A549 (cell line): ENCODE results near the gene CIPC. TPM values are rescaled to one million over a fixed set of nuclear protein-coding genes. Genes with fewer than 3 reads are reported as not detected.

ENCODE experiments used
- ATAC-seq, 2 experiments: fragments of 200-7000 bp in 1 of 2; fragments of >200 bp in 1 of 2; cut with Nextera tagmentation in 1 of 2; cut with Tn5 transposase in 1 of 2; 3 replicates each; pipeline versions ENCODE4 v1.8.0 to v1.9.1; 2018 to 2020; ENCODE audit warnings: mild to moderate bottlenecking in 1 of 2, moderate library complexity in 1 of 2
- CTCF ChIA-PET: fragments of 300-600 bp; sonication (Branson Sonifier 250); formaldehyde crosslinking; extraction: SDS; loops from one replicate; lab custom pipeline; 2021; ENCODE audit warnings: antibody characterized with exemption, inconsistent platforms; lab: Yijun Ruan, JAX
- POLR2A ChIA-PET: fragments of 350-600 bp; formaldehyde crosslinking; extraction: SDS; loops from one replicate; lab custom pipeline; 2021; ENCODE audit warnings: antibody characterized with exemption, inconsistent platforms; lab: Yijun Ruan, JAX
- DNase-seq, 2 experiments: peaks; one replicate each; pipeline versions ENCODE4 v3.0.0 to v3.0.0-alpha.2; 2011 to 2016; ENCODE audit warnings: low read depth in 1 of 2, low spot score in 1 of 2
- FAIRE-seq: peaks from 2 replicates; lab custom pipeline; 2011; peaks lifted over from hg19 to GRCh38; lab: Jason Lieb, UNC
- H3K27ac ChIP-seq, 2 experiments: fragments of >200 bp; sonication (Bioruptor Twin); formaldehyde crosslinking; 3 replicates each; pipeline ENCODE4 v1.5.1; 2016 to 2017
- H3K4me1 ChIP-seq: fragments of >200 bp; sonication (Bioruptor Twin); formaldehyde crosslinking; 3 replicates; pipeline ENCODE4 v1.6.1; 2016
- H3K4me2 ChIP-seq: fragments of >200 bp; sonication (Bioruptor Twin); formaldehyde crosslinking; 3 replicates; pipeline ENCODE4 v1.6.1; 2016
- H3K4me3 ChIP-seq: fragments of >200 bp; sonication (Bioruptor Twin); formaldehyde crosslinking; 3 replicates; pipeline ENCODE4 v1.5.1; 2016
- H3K9me3 ChIP-seq: fragments of >200 bp; sonication (Bioruptor Twin); formaldehyde crosslinking; 3 replicates; pipeline ENCODE4 v1.6.1; 2016
- EHF ChIP-seq: fragments of 250-450 bp; sonication (Bioruptor Pico); IDR thresholded peaks from 2 replicates; pipeline ENCODE4 v1.5.0; 2020; ENCODE audit warnings: mild to moderate bottlenecking
- EP300 ChIP-seq, 2 experiments: fragments of >200 bp; sonication (Bioruptor Twin); formaldehyde crosslinking; IDR thresholded peaks; 2 replicates in 1 of 2; 3 replicates in 1 of 2; pipeline ENCODE4 v1.6.1; 2016 to 2017
- FOXS1 ChIP-seq: fragments of 250-450 bp; sonication (Bioruptor Pico); IDR thresholded peaks from 2 replicates; pipeline ENCODE4 v1.5.0; 2020; ENCODE audit warnings: mild to moderate bottlenecking, moderate library complexity
- GATA3 ChIP-seq: IDR thresholded peaks from 2 replicates; pipeline ENCODE4 v1.6.1; 2012; ENCODE audit warnings: borderline replicate concordance
- HEYL ChIP-seq: fragments of 250-450 bp; sonication (Bioruptor Pico); IDR thresholded peaks from 2 replicates; pipeline ENCODE4 v1.8.0; 2021; ENCODE audit warnings: mild to moderate bottlenecking, moderate library complexity
- HOXA7 ChIP-seq: fragments of 250-450 bp; sonication (Bioruptor Pico); IDR thresholded peaks from 2 replicates; pipeline ENCODE4 v1.5.0; 2020; ENCODE audit warnings: mild to moderate bottlenecking, moderate library complexity
- HOXB5 ChIP-seq: fragments of 250-450 bp; sonication (Bioruptor Pico); IDR thresholded peaks from 2 replicates; pipeline ENCODE4 v1.5.0; 2020; ENCODE audit warnings: mild to moderate bottlenecking, moderate library complexity
- JUNB ChIP-seq: fragments of >200 bp; sonication (Bioruptor Twin); formaldehyde crosslinking; IDR thresholded peaks from 2 replicates; pipeline ENCODE4 v1.6.1; 2016
- KDM5A ChIP-seq: fragments of 200-600 bp; sonication (generic); IDR thresholded peaks from 2 replicates; pipeline ENCODE4 v1.6.1; 2016; ENCODE audit warnings: antibody characterized with exemption, mild to moderate bottlenecking
- MAZ ChIP-seq: fragments of 150-350 bp; IDR thresholded peaks from 2 replicates; pipeline ENCODE4 v1.6.1; 2014; ENCODE audit warnings: antibody characterized with exemption, low read depth, low read length, borderline replicate concordance
- MYC ChIP-seq: IDR thresholded peaks from 2 replicates; pipeline ENCODE4 v1.6.1; 2012; ENCODE audit warnings: mild to moderate bottlenecking, inconsistent platforms, low read length, improper control_type of control experiment, borderline replicate concordance
- POLR2A ChIP-seq: IDR thresholded peaks from 2 replicates; pipeline ENCODE4 v1.6.1; 2012; ENCODE audit warnings: mild to moderate bottlenecking, low read length
- RAD21 ChIP-seq, 2 experiments: fragments of >200 bp in 1 of 2; sonication (Bioruptor Twin) in 1 of 2; formaldehyde crosslinking in 1 of 2; IDR thresholded peaks in 1 of 2; conservative IDR thresholded peaks in 1 of 2; 2 replicates in 1 of 2; 3 replicates in 1 of 2; pipeline ENCODE4 v1.6.1; 2012 to 2018; ENCODE audit warnings: inconsistent platforms in 1 of 2
- RARB ChIP-seq: fragments of 250-450 bp; sonication (Bioruptor Pico); IDR thresholded peaks from 2 replicates; pipeline ENCODE4 v1.8.0; 2021; ENCODE audit warnings: mild to moderate bottlenecking, moderate library complexity
- SMC3 ChIP-seq: fragments of >200 bp; sonication (Bioruptor Twin); formaldehyde crosslinking; IDR thresholded peaks from 3 replicates; pipeline ENCODE4 v1.6.1; 2018; ENCODE audit warnings: inconsistent platforms
- TFCP2L1 ChIP-seq: fragments of 250-450 bp; sonication (Bioruptor Pico); IDR thresholded peaks from 2 replicates; pipeline ENCODE4 v1.5.0; 2021; ENCODE audit warnings: mild to moderate bottlenecking
- ZC3H11A ChIP-seq: fragments of 450-650 bp; IDR thresholded peaks from 2 replicates; pipeline ENCODE4 v1.6.1; 2014; ENCODE audit warnings: antibody characterized with exemption, mild to moderate bottlenecking
- WGBS: methylation state at CpG from one replicate; pipeline ENCODE4 v1.1.6; 2017; ENCODE audit errors: missing lambda C conversion rate; 5-methylcytosine and 5-hydroxymethylcytosine counted together
- polyA plus RNA-seq, 4 experiments: library from polyadenylated mRNA; depleted of rRNA in 3 of 4; stranded (reverse); fragments of >200 nt; fragmentation: RNase III in 1 of 4; extraction: RNeasy Plus Mini Kit Qiagen cat#74134 plus additional on column Dnase treatment in 1 of 4; gene quantifications; 2 replicates in 3 of 4; 3 replicates in 1 of 4; pipeline ENCODE4 v1.2.3, GENCODE V29; 2011 to 2017
- TF ChIP-seq, protein P1 (sequence below): IDR thresholded peaks from 2 replicates; pipeline ENCODE4 v1.6.1; 2012
- TF ChIP-seq, protein P2 (sequence below): fragments of 200-600 bp; sonication (generic); IDR thresholded peaks from 2 replicates; pipeline ENCODE4 v1.6.1; 2016; ENCODE audit warnings: antibody characterized with exemption, mild to moderate bottlenecking, moderate library complexity
- TF ChIP-seq, protein P3 (sequence below): IDR thresholded peaks from 2 replicates; pipeline ENCODE4 v1.6.1; 2012; ENCODE audit warnings: low read depth, borderline replicate concordance
- TF ChIP-seq, protein P4 (sequence below): fragments of 150-350 bp; IDR thresholded peaks from 2 replicates; pipeline ENCODE4 v1.6.1; 2014; ENCODE audit warnings: low read depth, mild to moderate bottlenecking, low read length
- TF ChIP-seq, protein P5 (sequence below): fragments of >200 bp; sonication (Bioruptor Twin); formaldehyde crosslinking; IDR thresholded peaks from 3 replicates; pipeline ENCODE4 v1.5.1; 2016
- TF ChIP-seq, protein P6 (sequence below): fragments of 450-650 bp; IDR thresholded peaks from 2 replicates; pipeline ENCODE4 v1.6.1; 2014; ENCODE audit warnings: antibody characterized with exemption

Gene CIPC
- polyA plus RNA-seq, 2 of the 4 experiments (the other 2 are of a cell fraction), result 8.9 to 13.9 TPM

DNA sequence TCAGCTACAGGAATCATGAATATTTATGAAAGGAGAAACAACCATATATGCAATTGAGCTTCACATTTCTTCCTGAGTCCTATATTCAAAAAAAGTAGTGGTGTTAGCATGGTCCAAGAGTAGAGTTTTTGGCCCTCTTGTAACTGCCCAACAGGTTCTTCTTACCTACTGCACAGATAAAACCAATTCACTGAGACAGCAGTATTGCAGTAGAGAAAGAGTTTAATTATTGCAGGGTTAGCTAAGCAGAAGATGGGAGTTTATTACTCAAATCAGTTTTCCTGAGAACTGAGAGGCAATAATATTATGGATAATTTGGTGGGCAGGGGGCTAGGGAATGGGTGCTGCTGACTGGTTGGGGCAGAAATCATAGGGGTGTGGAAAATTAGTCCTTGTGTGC lies 6.5 kb upstream of the CIPC start:
- CTCF ChIA-PET, result interaction anchor here (0.8 to 34.2 kb wide), 5 partner anchors 15 to 381 kb away, joined by 3 to 1600 read pairs (median 4); no protein-coding TSS in a partner anchor
- FAIRE-seq, result no peak

DNA sequence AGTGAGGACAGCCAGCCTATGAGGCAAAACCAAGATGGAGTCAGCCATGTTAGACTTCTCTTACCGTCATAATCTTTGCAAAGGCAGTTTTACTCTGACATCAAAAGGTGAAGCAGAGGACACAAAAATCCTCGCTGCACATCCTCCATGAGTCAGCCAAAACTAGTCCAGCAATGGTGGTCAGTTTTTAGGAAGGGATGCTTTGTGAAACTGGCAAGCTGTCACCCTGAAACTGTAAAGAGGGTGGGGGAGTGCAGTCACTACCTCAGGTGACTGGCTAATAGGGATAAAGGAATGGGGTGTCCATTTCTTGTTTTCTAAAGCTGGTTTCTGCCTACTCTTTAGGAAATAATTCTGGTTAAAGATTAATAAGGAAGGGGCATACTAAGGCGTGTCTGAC lies 5.4 kb upstream of the CIPC start:
- TF ChIP-seq, protein P1, sequence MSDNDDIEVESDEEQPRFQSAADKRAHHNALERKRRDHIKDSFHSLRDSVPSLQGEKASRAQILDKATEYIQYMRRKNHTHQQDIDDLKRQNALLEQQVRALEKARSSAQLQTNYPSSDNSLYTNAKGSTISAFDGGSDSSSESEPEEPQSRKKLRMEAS, result no peak
- TF ChIP-seq FOXS1 (CRISPR knock-in tag), result no peak
- TF ChIP-seq JUNB, result no peak
- no peak for TF ChIP-seq POLR2A
- no peak for TF ChIP-seq HOXA7 (CRISPR knock-in tag)
- no peak for TF ChIP-seq EP300 (IDR thresholded peaks at IDR 0.05)
- no peak for TF ChIP-seq EHF (CRISPR knock-in tag)
- no peak for TF ChIP-seq HEYL
- no peak for TF ChIP-seq MAZ
- TF ChIP-seq, protein P2, sequence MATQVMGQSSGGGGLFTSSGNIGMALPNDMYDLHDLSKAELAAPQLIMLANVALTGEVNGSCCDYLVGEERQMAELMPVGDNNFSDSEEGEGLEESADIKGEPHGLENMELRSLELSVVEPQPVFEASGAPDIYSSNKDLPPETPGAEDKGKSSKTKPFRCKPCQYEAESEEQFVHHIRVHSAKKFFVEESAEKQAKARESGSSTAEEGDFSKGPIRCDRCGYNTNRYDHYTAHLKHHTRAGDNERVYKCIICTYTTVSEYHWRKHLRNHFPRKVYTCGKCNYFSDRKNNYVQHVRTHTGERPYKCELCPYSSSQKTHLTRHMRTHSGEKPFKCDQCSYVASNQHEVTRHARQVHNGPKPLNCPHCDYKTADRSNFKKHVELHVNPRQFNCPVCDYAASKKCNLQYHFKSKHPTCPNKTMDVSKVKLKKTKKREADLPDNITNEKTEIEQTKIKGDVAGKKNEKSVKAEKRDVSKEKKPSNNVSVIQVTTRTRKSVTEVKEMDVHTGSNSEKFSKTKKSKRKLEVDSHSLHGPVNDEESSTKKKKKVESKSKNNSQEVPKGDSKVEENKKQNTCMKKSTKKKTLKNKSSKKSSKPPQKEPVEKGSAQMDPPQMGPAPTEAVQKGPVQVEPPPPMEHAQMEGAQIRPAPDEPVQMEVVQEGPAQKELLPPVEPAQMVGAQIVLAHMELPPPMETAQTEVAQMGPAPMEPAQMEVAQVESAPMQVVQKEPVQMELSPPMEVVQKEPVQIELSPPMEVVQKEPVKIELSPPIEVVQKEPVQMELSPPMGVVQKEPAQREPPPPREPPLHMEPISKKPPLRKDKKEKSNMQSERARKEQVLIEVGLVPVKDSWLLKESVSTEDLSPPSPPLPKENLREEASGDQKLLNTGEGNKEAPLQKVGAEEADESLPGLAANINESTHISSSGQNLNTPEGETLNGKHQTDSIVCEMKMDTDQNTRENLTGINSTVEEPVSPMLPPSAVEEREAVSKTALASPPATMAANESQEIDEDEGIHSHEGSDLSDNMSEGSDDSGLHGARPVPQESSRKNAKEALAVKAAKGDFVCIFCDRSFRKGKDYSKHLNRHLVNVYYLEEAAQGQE, result no peak
- no peak for TF ChIP-seq HOXB5 (CRISPR knock-in tag)
- TF ChIP-seq, protein P3, sequence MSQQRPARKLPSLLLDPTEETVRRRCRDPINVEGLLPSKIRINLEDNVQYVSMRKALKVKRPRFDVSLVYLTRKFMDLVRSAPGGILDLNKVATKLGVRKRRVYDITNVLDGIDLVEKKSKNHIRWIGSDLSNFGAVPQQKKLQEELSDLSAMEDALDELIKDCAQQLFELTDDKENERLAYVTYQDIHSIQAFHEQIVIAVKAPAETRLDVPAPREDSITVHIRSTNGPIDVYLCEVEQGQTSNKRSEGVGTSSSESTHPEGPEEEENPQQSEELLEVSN, result no peak
- no peak for TF ChIP-seq RARB (CRISPR knock-in tag)
- TF ChIP-seq, protein P4, sequence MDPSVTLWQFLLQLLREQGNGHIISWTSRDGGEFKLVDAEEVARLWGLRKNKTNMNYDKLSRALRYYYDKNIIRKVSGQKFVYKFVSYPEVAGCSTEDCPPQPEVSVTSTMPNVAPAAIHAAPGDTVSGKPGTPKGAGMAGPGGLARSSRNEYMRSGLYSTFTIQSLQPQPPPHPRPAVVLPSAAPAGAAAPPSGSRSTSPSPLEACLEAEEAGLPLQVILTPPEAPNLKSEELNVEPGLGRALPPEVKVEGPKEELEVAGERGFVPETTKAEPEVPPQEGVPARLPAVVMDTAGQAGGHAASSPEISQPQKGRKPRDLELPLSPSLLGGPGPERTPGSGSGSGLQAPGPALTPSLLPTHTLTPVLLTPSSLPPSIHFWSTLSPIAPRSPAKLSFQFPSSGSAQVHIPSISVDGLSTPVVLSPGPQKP, result no peak
- H3K9me3 ChIP-seq, result peaks cover 21% of the 10 kb centered on the region
- ChIA-PET CTCF (interaction anchor here (1.2 to 34.2 kb wide), 3 partner anchors 16 to 217 kb away, joined by 7 to 1600 read pairs (median 450); no protein-coding TSS in a partner anchor), POLR2A (no interaction called here)
- H3K4me2 ChIP-seq, result no peak overlapping the region
- ATAC-seq (no peak), FAIRE-seq (no peak), DNase-seq (no peak)
- 64% methylated on average over 3 of the region's 3 CpGs for WGBS
- no peak overlapping the region for H3K27ac ChIP-seq
- H3K4me3 ChIP-seq, result no peak overlapping the region
- H3K4me1 ChIP-seq, result peaks cover 11% of the 10 kb centered on the region; the same call in 2 of the 3 replicates

More for the DNA sequence above, 6.5 kb upstream of the CIPC start:
- no peak for ATAC-seq
- Histone ChIP-seq H3K9me3 (peaks cover 21% of the 10 kb centered on the region), H3K4me1 (peaks cover 6% of the 10 kb centered on the region; the same call in 2 of the 3 replicates), H3K4me2 (no peak overlapping the region), H3K4me3 (no peak overlapping the region), H3K27ac (no peak overlapping the region)
- POLR2A ChIA-PET, result no interaction called here
- TF ChIP-seq SMC3, result no peak
- TF ChIP-seq KDM5A, result peak; percentile 60; the same call in 1 of the 2 replicates
- no peak for DNase-seq

DNA sequence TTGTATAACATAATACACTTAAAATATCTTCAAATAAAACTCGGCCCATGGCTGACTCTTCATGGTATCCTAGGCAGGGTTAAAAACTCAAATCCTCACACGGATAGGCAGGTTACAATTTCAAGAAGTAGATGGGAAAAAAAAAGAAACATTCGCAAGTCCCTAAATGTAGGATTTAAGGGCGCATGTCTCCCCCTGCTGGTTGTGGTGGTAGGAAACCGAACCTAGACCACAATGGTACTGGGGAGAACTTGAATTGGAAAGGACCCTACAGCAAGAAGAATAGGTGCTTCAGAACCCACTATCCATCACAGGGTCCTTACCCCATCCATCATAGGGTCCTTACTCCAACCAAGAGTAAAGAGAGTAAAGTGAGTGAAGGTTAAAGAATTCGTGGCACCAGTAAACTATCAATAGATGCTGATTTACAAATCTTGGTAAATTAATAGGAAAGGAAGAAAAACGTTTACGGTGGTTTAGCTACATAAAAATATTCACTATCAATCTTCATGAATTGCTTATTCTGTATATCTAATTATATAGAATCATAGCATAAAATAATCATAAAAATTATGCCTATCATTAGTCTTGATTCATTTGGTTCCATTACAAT lies 3.3 kb upstream of the CIPC start:
- H3K4me3 ChIP-seq, result no peak overlapping the region
- H3K9me3 ChIP-seq, result peaks cover 21% of the 10 kb centered on the region
- 0 out of 6 replicates have a peak, but pooled peaks of 1 of the 2 experiments have one; percentile 10 for ATAC-seq
- FAIRE-seq, result no peak
- ChIA-PET CTCF (interaction anchor here (0.6 to 34.2 kb wide), 33 partner anchors 14 to 435 kb away, joined by 3 to 1600 read pairs (median 4); no protein-coding TSS in a partner anchor), POLR2A (no interaction called here)
- TF ChIP-seq EP300 (IDR thresholded peaks at IDR 0.05) (no peak), TFCP2L1 (CRISPR knock-in tag) (no peak), GATA3 (no peak), SMC3 (peak; percentile 95), MYC (no peak), ZC3H11A (no peak), RAD21 (conservative IDR thresholded peaks at IDR 0.05 in 1 of 2, IDR thresholded peaks at IDR 0.05 in 1 of 2) (peak; percentile 92 to 98)
- TF ChIP-seq, protein P5, sequence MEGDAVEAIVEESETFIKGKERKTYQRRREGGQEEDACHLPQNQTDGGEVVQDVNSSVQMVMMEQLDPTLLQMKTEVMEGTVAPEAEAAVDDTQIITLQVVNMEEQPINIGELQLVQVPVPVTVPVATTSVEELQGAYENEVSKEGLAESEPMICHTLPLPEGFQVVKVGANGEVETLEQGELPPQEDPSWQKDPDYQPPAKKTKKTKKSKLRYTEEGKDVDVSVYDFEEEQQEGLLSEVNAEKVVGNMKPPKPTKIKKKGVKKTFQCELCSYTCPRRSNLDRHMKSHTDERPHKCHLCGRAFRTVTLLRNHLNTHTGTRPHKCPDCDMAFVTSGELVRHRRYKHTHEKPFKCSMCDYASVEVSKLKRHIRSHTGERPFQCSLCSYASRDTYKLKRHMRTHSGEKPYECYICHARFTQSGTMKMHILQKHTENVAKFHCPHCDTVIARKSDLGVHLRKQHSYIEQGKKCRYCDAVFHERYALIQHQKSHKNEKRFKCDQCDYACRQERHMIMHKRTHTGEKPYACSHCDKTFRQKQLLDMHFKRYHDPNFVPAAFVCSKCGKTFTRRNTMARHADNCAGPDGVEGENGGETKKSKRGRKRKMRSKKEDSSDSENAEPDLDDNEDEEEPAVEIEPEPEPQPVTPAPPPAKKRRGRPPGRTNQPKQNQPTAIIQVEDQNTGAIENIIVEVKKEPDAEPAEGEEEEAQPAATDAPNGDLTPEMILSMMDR, result peak; percentile 93
- TF ChIP-seq, protein P6, sequence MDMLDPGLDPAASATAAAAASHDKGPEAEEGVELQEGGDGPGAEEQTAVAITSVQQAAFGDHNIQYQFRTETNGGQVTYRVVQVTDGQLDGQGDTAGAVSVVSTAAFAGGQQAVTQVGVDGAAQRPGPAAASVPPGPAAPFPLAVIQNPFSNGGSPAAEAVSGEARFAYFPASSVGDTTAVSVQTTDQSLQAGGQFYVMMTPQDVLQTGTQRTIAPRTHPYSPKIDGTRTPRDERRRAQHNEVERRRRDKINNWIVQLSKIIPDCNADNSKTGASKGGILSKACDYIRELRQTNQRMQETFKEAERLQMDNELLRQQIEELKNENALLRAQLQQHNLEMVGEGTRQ, result no peak
- peak; percentile 73 to 88 for DNase-seq
- H3K27ac ChIP-seq, result no peak overlapping the region
- H3K4me2 ChIP-seq, result no peak overlapping the region
- WGBS, result 20% methylated on average over 8 of the region's 8 CpGs
- peaks cover 20% of the 10 kb centered on the region for H3K4me1 ChIP-seq
